Right renal cortex interstitium (tissue), 3 donors: ENCODE results near the gene RPL10. TPM values are rescaled to one million over a fixed set of nuclear protein-coding genes. Genes with fewer than 3 reads are reported as not detected.

Source experiments
- DNase-seq, 3 donors: peaks; one replicate each; pipeline ENCODE4 v3.0.0-alpha.2; 2013; ENCODE audit warnings: low read depth in 3 of 3, low spot score in 2 of 3
- polyA plus RNA-seq, 3 donors: library from polyadenylated mRNA; unstranded; fragments of 120-200 nt; gene quantifications; one replicate each; pipeline ENCODE4 v1.2.1, GENCODE V29; 2013; ENCODE audit not compliant: insufficient read length in 3 of 3

Gene RPL10
- polyA plus RNA-seq, 3 donors, result 2,793 to 3,161 (median 3,142) TPM

DNA sequence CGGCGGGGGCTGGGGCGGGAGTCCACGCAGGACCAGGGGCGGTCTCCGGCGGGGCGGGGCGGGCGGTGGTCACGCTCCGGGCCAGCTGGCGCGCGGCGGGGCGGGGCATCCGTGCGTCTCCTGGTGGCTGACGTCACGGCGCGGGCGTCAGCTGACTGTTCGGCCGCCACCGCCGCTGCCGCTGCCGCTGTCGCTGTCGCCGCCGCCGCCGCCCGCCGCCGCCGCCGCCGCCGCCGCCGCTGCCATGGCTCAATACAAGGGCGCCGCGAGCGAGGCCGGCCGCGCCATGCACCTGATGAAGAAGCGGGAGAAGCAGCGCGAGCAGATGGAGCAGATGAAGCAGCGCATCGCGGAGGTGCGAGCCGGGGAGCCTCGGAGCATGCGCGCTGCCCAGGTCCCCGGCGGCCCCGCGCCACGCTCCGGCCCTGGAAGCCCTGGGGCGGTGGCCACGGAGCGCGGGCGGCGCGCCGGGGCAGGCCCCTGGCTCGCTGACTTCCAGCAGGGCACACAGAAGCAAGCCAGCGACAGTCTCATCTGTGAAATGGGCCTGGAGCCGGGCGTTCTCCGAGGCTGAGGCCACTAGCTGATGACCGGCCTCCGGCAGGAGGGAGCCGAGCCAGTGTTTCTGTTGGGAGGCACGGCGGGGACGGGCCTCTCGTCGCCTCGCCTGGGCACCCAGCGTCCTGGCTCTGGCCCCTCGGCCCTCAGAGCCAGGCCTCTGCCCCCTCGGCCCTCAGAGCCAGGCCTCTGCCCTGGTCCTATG is 46.0 kb downstream of the RPL10 start, which contains the start of gene FAM50A:
FAM50A (plus strand) TSS at position 150 of the 763 bp plus-strand sequence; CDS start at position 245, 95 bp downstream.
- no peak for DNase-seq

DNA sequence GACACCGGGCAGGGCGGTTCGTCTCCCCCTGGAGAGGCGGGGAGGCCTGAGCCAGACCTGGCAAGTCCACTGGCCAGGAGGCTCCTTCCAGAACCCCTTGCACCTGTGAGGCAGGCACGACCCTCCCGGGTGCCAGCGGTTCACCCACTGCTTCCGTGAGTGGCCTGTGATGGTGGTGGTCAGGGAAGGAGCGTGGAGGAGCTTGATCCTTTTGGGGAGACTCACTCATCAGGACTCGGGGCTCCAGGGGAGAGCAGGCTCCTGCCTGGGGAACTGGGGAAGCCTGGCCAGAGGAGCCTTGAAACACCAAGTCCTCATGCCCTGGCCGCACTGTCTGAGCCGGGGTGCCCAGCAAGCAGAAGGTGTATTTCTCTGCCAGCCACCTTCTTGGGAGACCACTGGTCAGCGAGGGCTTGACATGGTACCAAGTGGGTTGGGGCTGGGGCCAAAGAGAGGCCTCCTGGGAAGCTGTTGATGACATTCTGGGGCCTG is 46.6 kb downstream of the RPL10 start:
- no peak for DNase-seq

DNA sequence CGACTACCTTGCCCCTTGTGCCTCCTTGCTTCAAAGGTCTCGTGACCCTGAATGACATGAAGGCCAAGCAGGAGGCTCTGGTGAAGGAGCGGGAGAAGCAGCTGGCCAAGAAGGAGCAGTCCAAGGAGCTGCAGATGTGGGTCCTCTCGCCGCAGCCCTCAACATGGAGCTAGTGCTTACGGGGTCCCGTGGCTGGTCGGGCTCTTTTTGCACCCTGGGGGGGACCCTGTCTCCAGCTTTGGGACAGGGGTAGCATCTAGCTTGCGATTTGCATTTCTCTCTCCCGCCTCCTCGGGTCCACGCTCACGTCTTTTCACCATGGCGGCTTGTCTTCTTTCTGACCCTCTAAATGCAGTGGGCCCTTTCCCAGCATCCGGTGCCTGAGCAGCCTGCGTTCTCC is 47.6 kb downstream of the RPL10 start:
- no peak for DNase-seq

DNA sequence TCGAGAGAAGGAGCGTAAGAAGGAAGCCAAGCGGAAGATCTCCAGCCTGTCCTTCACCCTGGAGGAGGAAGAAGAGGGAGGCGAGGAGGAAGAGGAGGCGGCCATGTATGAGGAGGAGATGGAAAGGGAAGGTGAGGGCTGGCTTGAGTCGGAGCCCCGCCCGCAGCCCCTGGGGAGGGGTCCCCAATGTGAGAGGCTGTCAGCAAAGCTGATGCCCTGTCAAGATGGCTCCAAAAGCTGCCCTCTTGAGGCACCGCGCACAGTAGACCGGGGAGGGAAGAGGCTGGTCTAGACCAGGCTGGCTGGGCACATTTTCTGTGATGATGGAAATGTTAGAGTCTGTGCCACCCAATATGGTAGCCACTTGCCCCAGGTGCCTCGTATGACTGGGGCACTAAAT is 48.3 kb downstream of the RPL10 start:
- no peak for DNase-seq

DNA sequence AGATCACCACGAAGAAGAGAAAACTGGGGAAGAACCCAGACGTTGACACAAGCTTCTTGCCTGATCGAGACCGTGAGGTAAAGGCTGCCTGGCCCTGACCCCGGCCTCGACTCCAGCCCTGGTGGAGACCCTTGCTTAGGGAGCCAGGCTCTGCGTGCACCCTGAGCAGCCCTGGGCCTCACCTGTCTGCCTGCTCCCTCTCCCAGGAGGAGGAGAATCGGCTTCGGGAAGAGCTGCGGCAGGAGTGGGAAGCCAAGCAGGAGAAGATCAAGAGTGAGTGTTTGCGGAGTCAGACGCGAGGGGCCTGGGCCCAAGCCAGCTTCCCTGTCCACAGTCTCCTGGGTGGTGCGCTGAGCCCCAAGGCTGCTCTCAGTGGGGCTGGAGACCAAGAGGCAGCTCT is 50.3 kb downstream of the RPL10 start:
- no peak for DNase-seq

- DNase-seq, result no peak
Measured at GRCh38 chrX:154449618-154450017, 51.4 kb downstream of the RPL10 start.

- DNase-seq, result no peak
Measured at GRCh38 chrX:154450312-154450711, 52.1 kb downstream of the RPL10 start.

Other genes with a start within 250 kb of the RPL10 start
- not detected for gene OPN1MW, start 215.8 kb upstream of the RPL10 start, polyA plus RNA-seq
- gene OPN1MW2, start 178.6 kb upstream of the RPL10 start, polyA plus RNA-seq, result not detected
- gene OPN1MW3, start 140.8 kb upstream of the RPL10 start, polyA plus RNA-seq, result not detected
- gene TEX28, start 103.3 kb upstream of the RPL10 start, polyA plus RNA-seq, result not detected
- under 1 TPM; 0.28 to 0.76 (median 0.45) TPM for gene TKTL1, start 102.6 kb upstream of the RPL10 start, polyA plus RNA-seq
- gene FLNA, start 23.7 kb upstream of the RPL10 start, polyA plus RNA-seq, result 100 to 1,000 TPM; 393 to 423 (median 399) TPM
- 10 to 100 TPM; 64.7 to 67.6 (median 66.3) TPM for gene EMD, start 19.1 kb upstream of the RPL10 start, polyA plus RNA-seq
- 10 to 100 TPM; 11.3 to 14.0 (median 11.4) TPM for gene DNASE1L1, start 10.9 kb downstream of the RPL10 start, polyA plus RNA-seq
- 10 to 100 TPM; 26.1 to 30.1 (median 28.7) TPM for gene TAFAZZIN, start 13.2 kb downstream of the RPL10 start, polyA plus RNA-seq
- gene ATP6AP1, start 30.3 kb downstream of the RPL10 start, polyA plus RNA-seq, result 100 to 1,000 TPM; 136 to 162 (median 151) TPM
- 100 to 1,000 TPM; 106 to 109 (median 107) TPM for gene GDI1, start 38.8 kb downstream of the RPL10 start, polyA plus RNA-seq
- gene FAM50A, start 45.8 kb downstream of the RPL10 start, polyA plus RNA-seq, result 10 to 100 TPM; 51.3 to 58.1 (median 55.9) TPM
- gene PLXNA3, start 59.9 kb downstream of the RPL10 start, polyA plus RNA-seq, result 10 to 100 TPM; 33.5 to 40.7 (median 38.1) TPM
- 10 to 100 TPM in 2 of 3 donors, 1 to 10 TPM in 1; 9.7 to 12.0 (median 10.8) TPM for gene LAGE3, start 80.9 kb downstream of the RPL10 start, polyA plus RNA-seq
- 10 to 100 TPM; 25.6 to 29.3 (median 28.1) TPM for gene UBL4A, start 88.2 kb downstream of the RPL10 start, polyA plus RNA-seq
- gene SLC10A3, start 92.3 kb downstream of the RPL10 start, polyA plus RNA-seq, result 10 to 100 TPM; 15.9 to 18.3 (median 15.9) TPM
- gene FAM3A, start 117.9 kb downstream of the RPL10 start, polyA plus RNA-seq, result 10 to 100 TPM; 24.3 to 29.3 (median 28.0) TPM
- 10 to 100 TPM; 37.7 to 40.9 (median 39.4) TPM for gene G6PD, start 148.5 kb downstream of the RPL10 start, polyA plus RNA-seq
- 10 to 100 TPM; 11.1 to 17.9 (median 15.4) TPM for gene IKBKG, start 149.2 kb downstream of the RPL10 start, polyA plus RNA-seq
- not detected for gene CTAG1A, start 186.8 kb downstream of the RPL10 start, polyA plus RNA-seq
- not detected for gene CTAG1B, start 220.9 kb downstream of the RPL10 start, polyA plus RNA-seq